A673 (cell line): ENCODE data around the gene RER1.

Experiments
- EZH2 ChIP-seq: fragments of 200-600 bp; sonication (generic); IDR thresholded peaks from 2 replicates; pipeline ENCODE4 v1.6.1; 2017; ENCODE audit warnings: borderline replicate concordance, low read depth, mild to moderate bottlenecking, mixed read lengths, antibody characterized with exemption, low read length; ENCODE audit not compliant: poor library complexity, severe bottlenecking
- TF ChIP-seq, protein P1 (sequence below): fragments of 300-800, 200-600 bp; sonication (generic); conservative IDR thresholded peaks from 2 replicates; pipeline ENCODE4 v1.5.1; 2017; ENCODE audit warnings: low read depth, mild to moderate bottlenecking, antibody characterized with exemption, low read length, moderate library complexity, mixed read lengths

DNA sequence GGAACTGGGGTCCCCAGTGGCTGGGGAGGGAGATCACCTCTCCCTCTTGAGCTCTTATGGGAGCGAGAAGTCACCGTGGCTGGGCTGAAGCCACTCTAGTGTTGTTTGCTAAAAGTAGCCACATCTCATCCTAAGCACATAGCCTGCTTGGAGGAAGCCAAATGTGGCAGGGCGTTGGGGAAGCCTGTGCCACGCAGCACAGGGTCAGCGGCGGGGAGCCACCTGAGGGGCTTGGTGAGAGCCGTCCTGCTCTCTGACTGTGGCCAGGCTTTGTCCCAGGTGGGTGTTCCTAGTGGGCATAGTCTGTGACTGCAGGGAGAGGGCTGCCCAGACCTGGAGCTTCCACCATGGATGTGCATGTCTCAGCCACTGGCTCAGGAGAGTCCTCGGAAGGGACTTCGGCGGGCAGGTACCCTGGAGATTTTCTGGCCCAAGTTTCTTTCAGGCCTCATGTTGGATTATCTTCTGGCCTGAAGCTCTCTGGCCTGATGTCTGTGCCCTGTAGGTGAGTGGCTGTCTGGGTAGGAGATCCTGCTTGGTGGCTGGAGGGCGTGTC, 39.2 kb upstream of the RER1 start:
- TF ChIP-seq, protein P1, sequence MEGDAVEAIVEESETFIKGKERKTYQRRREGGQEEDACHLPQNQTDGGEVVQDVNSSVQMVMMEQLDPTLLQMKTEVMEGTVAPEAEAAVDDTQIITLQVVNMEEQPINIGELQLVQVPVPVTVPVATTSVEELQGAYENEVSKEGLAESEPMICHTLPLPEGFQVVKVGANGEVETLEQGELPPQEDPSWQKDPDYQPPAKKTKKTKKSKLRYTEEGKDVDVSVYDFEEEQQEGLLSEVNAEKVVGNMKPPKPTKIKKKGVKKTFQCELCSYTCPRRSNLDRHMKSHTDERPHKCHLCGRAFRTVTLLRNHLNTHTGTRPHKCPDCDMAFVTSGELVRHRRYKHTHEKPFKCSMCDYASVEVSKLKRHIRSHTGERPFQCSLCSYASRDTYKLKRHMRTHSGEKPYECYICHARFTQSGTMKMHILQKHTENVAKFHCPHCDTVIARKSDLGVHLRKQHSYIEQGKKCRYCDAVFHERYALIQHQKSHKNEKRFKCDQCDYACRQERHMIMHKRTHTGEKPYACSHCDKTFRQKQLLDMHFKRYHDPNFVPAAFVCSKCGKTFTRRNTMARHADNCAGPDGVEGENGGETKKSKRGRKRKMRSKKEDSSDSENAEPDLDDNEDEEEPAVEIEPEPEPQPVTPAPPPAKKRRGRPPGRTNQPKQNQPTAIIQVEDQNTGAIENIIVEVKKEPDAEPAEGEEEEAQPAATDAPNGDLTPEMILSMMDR, result no peak
- no peak for TF ChIP-seq EZH2
